PC-9 (cell line): ENCODE results near the gene VMO1.

Source experiments
- CTCF ChIP-seq: fragments of 200-600 bp; sonication (generic); conservative IDR thresholded peaks from 2 replicates; pipeline ENCODE4 v1.6.1; 2017; ENCODE audit warnings: mixed run types, antibody characterized with exemption, mild to moderate bottlenecking, moderate library complexity
- EZH2 ChIP-seq: fragments of 200-600 bp; sonication (generic); IDR thresholded peaks from 2 replicates; pipeline ENCODE4 v1.8.0; 2017; ENCODE audit warnings: antibody characterized with exemption, low read depth

- TF ChIP-seq CTCF (0 out of 2 replicates have a peak, but pooled peaks have one; percentile 3), EZH2 (no peak)
Observed at GRCh38 chr17:4739122-4740024, 46.8 kb downstream of the VMO1 start, which contains the start of the genes CXCL16 and ZMYND15.
